PC-9 (cell line): Measurements from ENCODE around the gene PHAF1.

Source experiments
- EZH2 ChIP-seq: fragments of 200-600 bp; sonication (generic); IDR thresholded peaks from 2 replicates; pipeline ENCODE4 v1.8.0; 2017; ENCODE audit warnings: antibody characterized with exemption, low read depth
- TF ChIP-seq, protein P1 (sequence below): fragments of 200-600 bp; sonication (generic); conservative IDR thresholded peaks from 2 replicates; pipeline ENCODE4 v1.6.1; 2017; ENCODE audit warnings: mixed run types, antibody characterized with exemption, mild to moderate bottlenecking, moderate library complexity

DNA sequence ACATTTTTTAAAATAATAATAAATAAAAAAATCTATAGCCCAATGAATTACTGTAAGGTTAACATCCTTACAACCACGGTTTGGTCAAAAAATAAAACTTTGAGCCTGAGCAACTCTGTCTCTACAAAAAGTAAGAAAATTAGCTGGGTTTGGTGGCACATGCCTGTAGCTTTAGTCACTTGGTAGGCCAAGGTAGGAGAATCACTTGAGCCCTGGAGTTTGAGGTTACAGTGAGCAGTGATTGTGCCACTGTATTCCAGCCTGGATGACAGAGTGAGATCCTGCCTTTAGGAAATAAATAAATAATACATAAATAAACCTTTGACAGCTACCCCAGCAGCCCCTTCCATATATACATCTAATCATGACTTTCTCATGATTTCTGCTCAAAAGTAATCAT, 26.9 kb upstream of the PHAF1 start:
- TF ChIP-seq, protein P1, sequence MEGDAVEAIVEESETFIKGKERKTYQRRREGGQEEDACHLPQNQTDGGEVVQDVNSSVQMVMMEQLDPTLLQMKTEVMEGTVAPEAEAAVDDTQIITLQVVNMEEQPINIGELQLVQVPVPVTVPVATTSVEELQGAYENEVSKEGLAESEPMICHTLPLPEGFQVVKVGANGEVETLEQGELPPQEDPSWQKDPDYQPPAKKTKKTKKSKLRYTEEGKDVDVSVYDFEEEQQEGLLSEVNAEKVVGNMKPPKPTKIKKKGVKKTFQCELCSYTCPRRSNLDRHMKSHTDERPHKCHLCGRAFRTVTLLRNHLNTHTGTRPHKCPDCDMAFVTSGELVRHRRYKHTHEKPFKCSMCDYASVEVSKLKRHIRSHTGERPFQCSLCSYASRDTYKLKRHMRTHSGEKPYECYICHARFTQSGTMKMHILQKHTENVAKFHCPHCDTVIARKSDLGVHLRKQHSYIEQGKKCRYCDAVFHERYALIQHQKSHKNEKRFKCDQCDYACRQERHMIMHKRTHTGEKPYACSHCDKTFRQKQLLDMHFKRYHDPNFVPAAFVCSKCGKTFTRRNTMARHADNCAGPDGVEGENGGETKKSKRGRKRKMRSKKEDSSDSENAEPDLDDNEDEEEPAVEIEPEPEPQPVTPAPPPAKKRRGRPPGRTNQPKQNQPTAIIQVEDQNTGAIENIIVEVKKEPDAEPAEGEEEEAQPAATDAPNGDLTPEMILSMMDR = no peak
- TF ChIP-seq EZH2 = no peak
